H9 (cell line): ENCODE results near the gene DNAJC15. TPM values are rescaled to one million over a fixed set of nuclear protein-coding genes. Genes with fewer than 3 reads are reported as not detected.

ENCODE experiments used
- DNase-seq: peaks from one replicate; pipeline ENCODE4 v3.0.0-alpha.2; 2017
- H2AFZ ChIP-seq: one replicate; pipeline ENCODE4 v1.6.1; 2013; ENCODE audit warnings: mild to moderate bottlenecking, low read length, control low read depth, moderate library complexity
- H2AK5ac ChIP-seq: 2 replicates; pipeline ENCODE4 v1.6.1; 2013; ENCODE audit warnings: low read length, control low read depth, mixed read lengths; ENCODE audit not compliant: insufficient read length
- H2BK120ac ChIP-seq: one replicate; pipeline ENCODE4 v1.6.1; 2013; ENCODE audit warnings: low read depth, mild to moderate bottlenecking, low read length, control low read depth, inconsistent platforms; ENCODE audit not compliant: poor library complexity, severe bottlenecking
- H2BK12ac ChIP-seq: 2 replicates; pipeline ENCODE4 v1.6.1; 2013; ENCODE audit warnings: low read length, control low read depth, mixed read lengths, low read depth; ENCODE audit not compliant: insufficient read length
- H2BK15ac ChIP-seq: 2 replicates; pipeline ENCODE4 v1.6.1; 2013; ENCODE audit warnings: low read depth, low read length, control low read depth
- H2BK20ac ChIP-seq: one replicate; pipeline ENCODE4 v1.6.1; 2013; ENCODE audit warnings: low read depth, mild to moderate bottlenecking, low read length, control low read depth, inconsistent platforms; ENCODE audit not compliant: poor library complexity, severe bottlenecking
- H2BK5ac ChIP-seq: 2 replicates; pipeline ENCODE4 v1.6.1; 2013; ENCODE audit warnings: low read length, control low read depth, mixed read lengths; ENCODE audit not compliant: insufficient read length
- H3K14ac ChIP-seq: 2 replicates; pipeline ENCODE4 v1.6.1; 2013; ENCODE audit warnings: low read length, control low read depth; ENCODE audit not compliant: insufficient read depth
- H3K18ac ChIP-seq: 2 replicates; pipeline ENCODE4 v1.6.1; 2013; ENCODE audit warnings: low read depth, mild to moderate bottlenecking, mixed read lengths, low read length, control low read depth; ENCODE audit not compliant: insufficient read length
- H3K23ac ChIP-seq: 2 replicates; pipeline ENCODE4 v1.6.1; 2013; ENCODE audit warnings: low read length, control low read depth, mixed read lengths, low read depth; ENCODE audit not compliant: insufficient read length
- H3K23me2 ChIP-seq: 2 replicates; pipeline ENCODE4 v1.6.1; 2013; ENCODE audit warnings: low read depth, mild to moderate bottlenecking, mixed read lengths, low read length, control low read depth; ENCODE audit not compliant: insufficient read length, poor library complexity, severe bottlenecking
- H3K27ac ChIP-seq: 2 replicates; pipeline ENCODE4 v1.5.1; 2013; ENCODE audit warnings: low read length, control low read depth, mixed read lengths, low read depth; ENCODE audit not compliant: insufficient read length
- H3K27me3 ChIP-seq: 2 replicates; pipeline ENCODE4 v1.6.1; 2013; ENCODE audit warnings: low read length, control low read depth, inconsistent platforms; ENCODE audit not compliant: insufficient read depth
- H3K4ac ChIP-seq: 2 replicates; pipeline ENCODE4 v1.6.1; 2013; ENCODE audit warnings: low read depth, mild to moderate bottlenecking, control low read depth, inconsistent platforms, low read length, moderate library complexity
- H3K4me1 ChIP-seq: 2 replicates; pipeline ENCODE4 v1.6.1; 2013; ENCODE audit warnings: low read length, control low read depth, inconsistent platforms; ENCODE audit not compliant: insufficient read depth
- H3K4me2 ChIP-seq: 2 replicates; pipeline ENCODE4 v1.6.1; 2013; ENCODE audit warnings: low read length, control low read depth, mixed read lengths; ENCODE audit not compliant: insufficient read length, insufficient read depth
- H3K56ac ChIP-seq: 2 replicates; pipeline ENCODE4 v1.6.1; 2013; ENCODE audit warnings: low read depth, mild to moderate bottlenecking, mixed read lengths, low read length, control low read depth; ENCODE audit not compliant: insufficient read length
- H3K79me1 ChIP-seq: 2 replicates; pipeline ENCODE4 v1.6.1; 2013; ENCODE audit warnings: low read depth, mild to moderate bottlenecking, moderate library complexity, low read length, control low read depth, inconsistent platforms; ENCODE audit not compliant: insufficient read depth, poor library complexity, severe bottlenecking
- H3K79me2 ChIP-seq: 2 replicates; pipeline ENCODE4 v1.6.1; 2013; ENCODE audit warnings: low read length, control low read depth, inconsistent platforms; ENCODE audit not compliant: insufficient read depth
- H3K9ac ChIP-seq: 2 replicates; pipeline ENCODE4 v1.6.1; 2013; ENCODE audit warnings: low read length, control low read depth, mixed read lengths; ENCODE audit not compliant: insufficient read length; ENCODE audit errors: extremely low read depth
- H3K9me3 ChIP-seq: one replicate; pipeline ENCODE4 v1.6.1; 2013; ENCODE audit warnings: low read depth, low read length, inconsistent platforms; ENCODE audit not compliant: control insufficient read depth
- H3T11ph ChIP-seq: one replicate; pipeline ENCODE4 v1.6.1; 2013; ENCODE audit warnings: mild to moderate bottlenecking, low read length, control low read depth, inconsistent platforms
- H4K20me1 ChIP-seq: one replicate; pipeline ENCODE4 v1.6.1; 2013; ENCODE audit not compliant: control insufficient read depth, insufficient read length, insufficient read depth
- H4K5ac ChIP-seq: 2 replicates; pipeline ENCODE4 v1.6.1; 2013; ENCODE audit warnings: low read depth, mild to moderate bottlenecking, mixed read lengths, low read length, control low read depth; ENCODE audit not compliant: insufficient read length
- H4K8ac ChIP-seq: replicated peaks from 2 replicates; pipeline ENCODE4 v1.6.1; 2013; ENCODE audit warnings: low read length, control low read depth, mixed read lengths, low read depth; ENCODE audit not compliant: insufficient read length
- H4K91ac ChIP-seq: 2 replicates; pipeline ENCODE4 v1.6.1; 2013; ENCODE audit warnings: low read depth, mild to moderate bottlenecking, moderate library complexity, mixed read lengths, low read length, control low read depth; ENCODE audit not compliant: insufficient read length
- H3K27ac Mint-ChIP-seq, 3 experiments: 2 replicates in 2 of 3; 3 replicates in 1 of 3; pipeline ENCODE4 v1.8.0; 2020 to 2021; ENCODE audit warnings: mixed read lengths in 3 of 3, mild to moderate bottlenecking in 1 of 3, moderate library complexity in 1 of 3
- H3K27me3 Mint-ChIP-seq: 2 replicates; pipeline ENCODE4 v1.8.0; 2021; ENCODE audit warnings: low read depth, mild to moderate bottlenecking, moderate library complexity, mixed read lengths
- H3K36me3 Mint-ChIP-seq, 3 experiments: 2 replicates in 2 of 3; 3 replicates in 1 of 3; pipeline ENCODE4 v1.8.0; 2020 to 2021; ENCODE audit warnings: low read depth in 3 of 3, mixed read lengths in 3 of 3; ENCODE audit not compliant: insufficient read depth in 1 of 3
- H3K4me1 Mint-ChIP-seq, 2 experiments: 2 replicates each; pipeline ENCODE4 v1.8.0; 2020; ENCODE audit warnings: mixed read lengths in 2 of 2
- H3K4me3 Mint-ChIP-seq, 2 experiments: 2 replicates in 1 of 2; 3 replicates in 1 of 2; pipeline ENCODE4 v1.8.0; 2020 to 2021; ENCODE audit warnings: mild to moderate bottlenecking in 2 of 2, mixed read lengths in 2 of 2, moderate library complexity in 1 of 2
- H3K9me3 Mint-ChIP-seq, 2 experiments: 2 replicates in 1 of 2; 3 replicates in 1 of 2; pipeline ENCODE4 v1.8.0; 2020; ENCODE audit warnings: mild to moderate bottlenecking in 2 of 2, mixed read lengths in 2 of 2, moderate library complexity in 1 of 2
- CTCF ChIP-seq: fragments of 200-600 bp; sonication (generic); conservative IDR thresholded peaks from 3 replicates; pipeline ENCODE4 v1.8.0; 2021; ENCODE audit warnings: antibody characterized with exemption, mild to moderate bottlenecking
- WGBS: extraction: QIAGEN DNeasy Blood & Tissue Kit; methylation state at CpG from one replicate; pipeline ENCODE4 v1.1.7; 2013; ENCODE audit warnings: missing lambda C conversion rate, low lambda C conversion rate, mixed read lengths; ENCODE audit not compliant: insufficient read length; ENCODE audit errors: extremely low coverage; 5-methylcytosine and 5-hydroxymethylcytosine counted together
- total RNA-seq: library from RNA; stranded (reverse); gene quantifications from 2 replicates; pipeline ENCODE4 v1.2.1, GENCODE V29; 2021

DNAJC15 gene
- total RNA-seq, 1 experiment from 2014 or later: 13.4 TPM

GRCh38 chr13:43146400-43146799 lies 123.0 kb downstream of the DNAJC15 start:
- H2BK15ac ChIP-seq: no peak overlapping the region
- H3K27ac Mint-ChIP-seq: no peak overlapping the region
- DNase-seq: no peak
- peaks cover 1% of the 10 kb centered on the region for H3K27me3 Mint-ChIP-seq
- H2BK120ac ChIP-seq: no peak overlapping the region
- no peak overlapping the region for H2BK20ac ChIP-seq
- no peak overlapping the region for H2BK12ac ChIP-seq
- H3K79me1 ChIP-seq: no peaks in the 10 kb centered on the region
- H4K20me1 ChIP-seq: no peaks in the 10 kb centered on the region
- H2BK5ac ChIP-seq: no peak overlapping the region
- H4K8ac ChIP-seq: no peak overlapping the region
- H4K91ac ChIP-seq: no peak overlapping the region
- no peaks in the 10 kb centered on the region for H3K9me3 Mint-ChIP-seq
- H3K79me2 ChIP-seq: no peaks in the 10 kb centered on the region
- no peak overlapping the region for H3T11ph ChIP-seq
- H3K4ac ChIP-seq: no peak overlapping the region
- H3K9me3 ChIP-seq: no peaks in the 10 kb centered on the region
- H3K56ac ChIP-seq: no peak overlapping the region
- no peaks in the 10 kb centered on the region for H3K27me3 ChIP-seq
- no peak overlapping the region for H3K27ac ChIP-seq
- H3K4me3 Mint-ChIP-seq: no peak overlapping the region
- peaks cover 16 to 20% of the 10 kb centered on the region in 2 experiments for H3K4me1 Mint-ChIP-seq
- H3K18ac ChIP-seq: no peak overlapping the region
- no peak overlapping the region for H2AK5ac ChIP-seq
- no peak overlapping the region for H3K23ac ChIP-seq
- H4K5ac ChIP-seq: no peak overlapping the region
- peaks cover 3% of the 10 kb centered on the region; the same call in 1 of the 2 replicates for H3K4me1 ChIP-seq
- H2AFZ ChIP-seq: no peak overlapping the region
- 100% methylated on average over 2 of the region's 3 CpGs for WGBS
- no peaks in the 10 kb centered on the region for H3K36me3 Mint-ChIP-seq
- H3K9ac ChIP-seq: no peak overlapping the region
- no peak overlapping the region for H3K4me2 ChIP-seq
- no peaks in the 10 kb centered on the region for H3K23me2 ChIP-seq
- no peak for TF ChIP-seq CTCF
- H3K14ac ChIP-seq: no peak overlapping the region
